DMS 273 (cell line): ENCODE data around the gene SLC35B3.
A peak's percentile ranks its signal among the peaks of the same experiment; 100 is the strongest.
"Not testable (repeated sequence)": the region's sequence is repeated elsewhere in the genome, so short reads cannot be mapped to it uniquely, and the experiment has no call there.

ENCODE experiments used
- DNase-seq: peaks from one replicate; lab custom pipeline; 2025; ENCODE audit not compliant: unreplicated experiment; lab: John Stamatoyannopoulos, UW

SLC35B3 gene

GRCh38 chr6:8435093-8435844, at the start of gene SLC35B3:
SLC35B3 (minus strand) TSS chr6:8435545.
- DNase-seq: peak; percentile 98

- no peak for DNase-seq
Measured at GRCh38 chr6:8483650-8484049, 48.3 kb upstream of the SLC35B3 start.

GRCh38 chr6:8481727-8482126, 46.4 kb upstream of the SLC35B3 start:
- peak; percentile 39 for DNase-seq

GRCh38 chr6:8478418-8478817, 43.1 kb upstream of the SLC35B3 start:
- no peak for DNase-seq

- no peak for DNase-seq
Measured at GRCh38 chr6:8476656-8477055, 41.3 kb upstream of the SLC35B3 start.

- DNase-seq: no peak
Measured at GRCh38 chr6:8468552-8469356, 33.4 kb upstream of the SLC35B3 start.

- DNase-seq: no peak
Measured at GRCh38 chr6:8462694-8463093, 27.3 kb upstream of the SLC35B3 start.

- no peak for DNase-seq
Measured at GRCh38 chr6:8462169-8462568, 26.8 kb upstream of the SLC35B3 start.

GRCh38 chr6:8446391-8446790, 11.0 kb upstream of the SLC35B3 start:
- DNase-seq: no peak

- not testable (repeated sequence) for DNase-seq
Measured at GRCh38 chr6:8445930-8446329, 10.6 kb upstream of the SLC35B3 start.

- DNase-seq: no peak
Measured at GRCh38 chr6:8442150-8442549, 6.8 kb upstream of the SLC35B3 start.

GRCh38 chr6:8441452-8441851, 6.1 kb upstream of the SLC35B3 start:
- no peak for DNase-seq

GRCh38 chr6:8439601-8440268, 4.4 kb upstream of the SLC35B3 start:
- DNase-seq: no peak

GRCh38 chr6:8437813-8438212, 2.5 kb upstream of the SLC35B3 start:
- DNase-seq: no peak

- no peak for DNase-seq
Measured at GRCh38 chr6:8436966-8437365, 1.6 kb upstream of the SLC35B3 start.

GRCh38 chr6:8435845-8436168, 462 bp upstream of the SLC35B3 start:
- DNase-seq: no peak

- DNase-seq: no peak
Measured at GRCh38 chr6:8434727-8435092, 635 bp downstream of the SLC35B3 start.

- no peak for DNase-seq
Measured at GRCh38 chr6:8432614-8433013, 2.7 kb downstream of the SLC35B3 start.

- DNase-seq: no peak
Measured at GRCh38 chr6:8429821-8430220, 5.5 kb downstream of the SLC35B3 start.

- DNase-seq: not testable (repeated sequence)
Measured at GRCh38 chr6:8426544-8426943, 8.8 kb downstream of the SLC35B3 start.

GRCh38 chr6:8420031-8420588, 15.2 kb downstream of the SLC35B3 start:
- no peak for DNase-seq

GRCh38 chr6:8415913-8416312, 19.4 kb downstream of the SLC35B3 start:
- no peak for DNase-seq
